Neuronal stem cell (in vitro differentiated cells): ENCODE results near the gene PTPRM.

Source experiments
- DNase-seq: peaks from one replicate; pipeline ENCODE4 v3.0.0-alpha.2; 2013; ENCODE audit warnings: low spot score
- H2AFZ ChIP-seq: one replicate; pipeline ENCODE4 v1.6.1; 2013; ENCODE audit warnings: mild to moderate bottlenecking, low read length, inconsistent platforms
- H2AK5ac ChIP-seq: 2 replicates; pipeline ENCODE4 v1.6.1; 2013; ENCODE audit warnings: low read depth, mild to moderate bottlenecking, inconsistent platforms, low read length, moderate library complexity, mixed read lengths
- H2BK120ac ChIP-seq: 2 replicates; pipeline ENCODE4 v1.6.1; 2013; ENCODE audit warnings: low read depth, mild to moderate bottlenecking, inconsistent platforms, low read length, moderate library complexity, mixed read lengths
- H2BK12ac ChIP-seq: one replicate; pipeline ENCODE4 v1.6.1; 2013; ENCODE audit warnings: low read length, inconsistent platforms
- H2BK15ac ChIP-seq: 2 replicates; pipeline ENCODE4 v1.6.1; 2013; ENCODE audit warnings: mild to moderate bottlenecking, low read length, inconsistent platforms, mixed read lengths
- H2BK5ac ChIP-seq: one replicate; pipeline ENCODE4 v1.6.1; 2013; ENCODE audit warnings: inconsistent platforms, mild to moderate bottlenecking, low read length, moderate library complexity
- H3K14ac ChIP-seq: one replicate; pipeline ENCODE4 v1.6.1; 2013; ENCODE audit warnings: low read length, inconsistent platforms
- H3K18ac ChIP-seq: 2 replicates; pipeline ENCODE4 v1.6.1; 2013; ENCODE audit warnings: low read length, inconsistent platforms
- H3K23ac ChIP-seq: 2 replicates; pipeline ENCODE4 v1.6.1; 2013; ENCODE audit warnings: low read depth, mild to moderate bottlenecking, mixed read lengths, low read length, inconsistent platforms; ENCODE audit not compliant: poor library complexity
- H3K27ac ChIP-seq: replicated peaks from 3 replicates; pipeline ENCODE4 v1.5.1; 2013; ENCODE audit warnings: low read length, inconsistent platforms
- H3K27me3 ChIP-seq, 3 experiments: 2 replicates each; pipeline ENCODE4 v1.6.1; 2013; ENCODE audit warnings: low read length in 3 of 3, mild to moderate bottlenecking in 2 of 3, inconsistent platforms in 1 of 3, low read depth in 1 of 3, mixed read lengths in 1 of 3, moderate library complexity in 1 of 3; ENCODE audit not compliant: control insufficient read depth in 3 of 3, insufficient read depth in 3 of 3
- H3K36me3 ChIP-seq, 2 donors: replicated peaks in 1 of 2; 2 replicates each; pipeline ENCODE4 v1.6.1; 2013; ENCODE audit warnings: low read length in 2 of 2; ENCODE audit not compliant: control insufficient read depth in 2 of 2, insufficient read depth in 2 of 2
- H3K4ac ChIP-seq: 2 replicates; pipeline ENCODE4 v1.6.1; 2013; ENCODE audit warnings: inconsistent platforms, mild to moderate bottlenecking, low read length, moderate library complexity
- H3K4me1 ChIP-seq, 2 donors: 1 replicate in 1 of 2; 2 replicates in 1 of 2; pipeline ENCODE4 v1.6.1; 2013; ENCODE audit warnings: low read length in 2 of 2, low read depth in 1 of 2; ENCODE audit not compliant: control insufficient read depth in 2 of 2, insufficient read depth in 1 of 2
- H3K4me2 ChIP-seq: one replicate; pipeline ENCODE4 v1.6.1; 2013; ENCODE audit warnings: mild to moderate bottlenecking, low read length, inconsistent platforms; ENCODE audit not compliant: insufficient read depth, poor library complexity, severe bottlenecking
- H3K4me3 ChIP-seq, 2 donors: 2 replicates each; pipeline ENCODE4 v1.5.1; 2013; ENCODE audit warnings: low read length in 2 of 2, mild to moderate bottlenecking in 2 of 2, inconsistent platforms in 1 of 2, moderate library complexity in 1 of 2
- H3K79me1 ChIP-seq: one replicate; pipeline ENCODE4 v1.6.1; 2013; ENCODE audit warnings: low read depth, mild to moderate bottlenecking, inconsistent platforms, low read length, moderate library complexity
- H3K9ac ChIP-seq: one replicate; pipeline ENCODE4 v1.6.1; 2013; ENCODE audit warnings: mild to moderate bottlenecking, low read depth, low read length, inconsistent platforms; ENCODE audit not compliant: poor library complexity
- H3K9me3 ChIP-seq, 2 donors: replicated peaks in 1 of 2; 2 replicates each; pipeline versions ENCODE3 to v1.6.1; 2013; ENCODE audit warnings: low read length in 2 of 2, mild to moderate bottlenecking in 2 of 2, inconsistent platforms in 1 of 2, low read depth in 1 of 2, mixed read lengths in 1 of 2, moderate library complexity in 1 of 2; ENCODE audit not compliant: control insufficient read depth in 2 of 2, insufficient read depth in 1 of 2
- H4K8ac ChIP-seq: one replicate; pipeline ENCODE4 v1.6.1; 2013; ENCODE audit warnings: low read depth, mild to moderate bottlenecking, inconsistent platforms, low read length, moderate library complexity
- H4K91ac ChIP-seq: one replicate; pipeline ENCODE4 v1.6.1; 2013; ENCODE audit warnings: low read length, low read depth, mild to moderate bottlenecking, inconsistent platforms; ENCODE audit not compliant: poor library complexity
- WGBS, 2 donors: extraction: QIAGEN DNeasy Blood & Tissue Kit; methylation state at CpG; one replicate each; pipeline ENCODE4 v1.1.7; 2013; ENCODE audit warnings: missing lambda C conversion rate in 2 of 2, mixed read lengths in 1 of 2; ENCODE audit not compliant: insufficient read length in 2 of 2, insufficient replicate concordance in 1 of 2; ENCODE audit errors: extremely low coverage in 2 of 2; 5-methylcytosine and 5-hydroxymethylcytosine counted together

The PTPRM gene

DNA sequence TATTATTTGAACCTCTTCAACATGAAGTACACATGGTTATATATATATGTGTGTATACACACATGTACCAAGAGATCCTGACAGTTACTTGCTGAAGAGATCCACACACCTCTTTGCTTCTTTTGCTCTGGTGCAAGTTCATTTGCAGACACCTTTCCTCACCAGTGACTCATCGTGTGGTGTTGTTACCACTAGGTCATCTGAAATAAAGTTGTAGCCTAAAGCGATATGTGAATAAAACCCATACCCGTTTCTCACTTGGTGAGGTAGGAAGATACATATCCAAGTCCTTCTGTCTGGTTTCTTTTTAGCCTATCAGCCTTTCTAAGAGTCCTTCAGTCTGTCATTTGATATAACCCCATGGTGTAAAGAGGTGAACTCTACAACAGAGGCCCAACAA is 662.7 kb downstream of the PTPRM start:
- Histone ChIP-seq H2AK5ac (no peak overlapping the region), H3K36me3 (no peaks in the 10 kb centered on the region), H2BK5ac (no peak overlapping the region), H4K91ac (no peak overlapping the region), H3K27me3 (no peaks in the 10 kb centered on the region), H2BK15ac (no peak overlapping the region), H2BK120ac (no peak overlapping the region), H3K4me1 (peaks cover 1 to 6% of the 10 kb centered on the region in 2 donors), H2AFZ (no peak overlapping the region), H3K27ac (no peak overlapping the region), H4K8ac (no peak overlapping the region), H3K9me3 (peaks cover 4 to 12% of the 10 kb centered on the region in 2 donors), H3K18ac (no peak overlapping the region), H3K4me3 (no peak overlapping the region), H3K79me1 (no peaks in the 10 kb centered on the region), H3K14ac (no peak overlapping the region), H3K4ac (no peak overlapping the region), H3K4me2 (no peak overlapping the region), H3K23ac (no peak overlapping the region), H3K9ac (no peak overlapping the region), H2BK12ac (no peak overlapping the region)
- no CpG with 5 or more reads among the region's 3 CpGs for WGBS, 2 donors
- DNase-seq, result no peak

DNA sequence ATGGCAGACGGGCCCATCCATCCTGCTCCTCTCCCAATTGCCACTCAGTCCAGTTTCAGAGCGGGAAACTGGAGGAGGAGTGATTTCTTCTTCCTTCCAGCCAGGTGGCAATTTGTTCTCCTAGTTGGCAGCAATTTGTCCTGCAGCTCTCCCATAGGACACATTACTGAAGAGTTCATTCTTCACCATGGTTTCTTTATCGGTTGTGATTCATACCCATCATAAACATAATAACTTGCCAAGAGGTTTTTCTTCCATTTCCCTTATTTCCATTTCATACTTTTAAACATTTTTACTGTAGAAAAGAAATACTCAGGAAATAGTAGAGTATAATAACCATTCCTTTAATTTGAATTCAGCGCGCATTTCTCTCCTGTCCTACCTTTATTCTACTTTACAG is 664.2 kb downstream of the PTPRM start:
- H3K4me2 ChIP-seq, result no peak overlapping the region
- H3K27ac ChIP-seq, result no peak overlapping the region
- H3K4me1 ChIP-seq, result peaks cover 1 to 6% of the 10 kb centered on the region in 2 donors
- no peak overlapping the region for H2BK15ac ChIP-seq
- no peak overlapping the region for H3K4me3 ChIP-seq
- H2BK5ac ChIP-seq, result no peak overlapping the region
- no peak overlapping the region for H2BK12ac ChIP-seq
- H3K14ac ChIP-seq, result no peak overlapping the region
- H2BK120ac ChIP-seq, result no peak overlapping the region
- H3K79me1 ChIP-seq, result no peaks in the 10 kb centered on the region
- H4K91ac ChIP-seq, result no peak overlapping the region
- H3K18ac ChIP-seq, result no peak overlapping the region
- no peak overlapping the region for H3K4ac ChIP-seq
- no peaks in the 10 kb centered on the region for H3K27me3 ChIP-seq
- no peak for DNase-seq
- peaks cover 2 to 5% of the 10 kb centered on the region in 2 donors for H3K9me3 ChIP-seq
- H4K8ac ChIP-seq, result no peak overlapping the region
- no peaks in the 10 kb centered on the region for H3K36me3 ChIP-seq
- WGBS, 2 donors, result no CpG with 5 or more reads among the region's 5 CpGs
- H2AK5ac ChIP-seq, result no peak overlapping the region
- H2AFZ ChIP-seq, result no peak overlapping the region
- H3K23ac ChIP-seq, result no peak overlapping the region
- no peak overlapping the region for H3K9ac ChIP-seq

DNA sequence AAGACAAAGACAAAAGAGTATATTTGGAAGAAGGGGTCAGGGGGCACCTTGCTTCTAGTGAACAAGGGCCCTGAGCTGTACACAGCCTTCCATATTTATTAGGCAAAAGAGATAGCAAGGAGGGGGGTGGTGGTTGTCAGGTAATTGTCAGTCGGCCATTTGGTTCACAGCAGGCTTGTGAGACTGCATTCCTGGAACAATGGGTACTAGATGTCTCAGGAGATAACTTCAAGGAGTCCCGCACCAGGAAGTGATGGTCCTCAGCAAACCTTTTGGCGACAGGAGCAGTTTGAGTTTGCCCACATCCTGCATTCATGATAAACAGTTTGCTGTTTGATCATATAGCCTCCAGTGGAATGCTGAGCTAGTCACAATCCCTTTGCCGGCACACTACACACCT is 665.7 kb downstream of the PTPRM start:
- Histone ChIP-seq H3K4me2 (no peak overlapping the region), H3K18ac (no peak overlapping the region), H3K14ac (no peak overlapping the region), H3K9me3 (no peaks in the 10 kb centered on the region), H3K4me1 (peaks cover 1 to 6% of the 10 kb centered on the region in 2 donors), H4K91ac (no peak overlapping the region), H3K9ac (no peak overlapping the region), H3K4me3 (no peak overlapping the region), H2BK15ac (no peak overlapping the region), H3K23ac (no peak overlapping the region), H3K36me3 (no peaks in the 10 kb centered on the region), H3K27me3 (no peaks in the 10 kb centered on the region), H4K8ac (no peak overlapping the region), H2BK120ac (no peak overlapping the region), H2BK5ac (no peak overlapping the region), H2BK12ac (no peak overlapping the region), H3K27ac (no peak overlapping the region), H2AK5ac (no peak overlapping the region), H3K4ac (no peak overlapping the region), H3K79me1 (no peaks in the 10 kb centered on the region), H2AFZ (peak overlapping the region; percentile 19)
- WGBS, 2 donors, result no CpG with 5 or more reads among the region's 4 CpGs
- no peak for DNase-seq

DNA sequence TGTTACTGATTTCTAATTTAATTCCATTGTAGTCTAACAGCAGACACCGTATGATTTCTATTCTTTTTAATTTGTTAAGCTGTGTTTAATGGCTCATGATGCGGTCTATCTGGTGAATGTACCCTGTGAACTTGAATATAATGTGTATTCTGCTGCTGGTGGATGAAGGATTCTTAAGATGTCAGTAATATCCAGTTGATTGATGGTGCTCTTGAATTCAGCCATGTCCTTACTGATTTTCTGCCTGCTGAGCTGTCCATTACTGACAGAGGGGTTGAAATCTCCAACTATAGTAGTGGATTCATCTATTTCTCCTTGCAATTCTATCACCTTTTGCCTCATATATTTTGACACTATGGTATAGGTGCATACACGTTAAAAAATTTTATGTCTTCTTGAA is 668.8 kb downstream of the PTPRM start:
- Histone ChIP-seq H3K4me1 (peaks cover 1 to 6% of the 10 kb centered on the region in 2 donors), H4K91ac (no peak overlapping the region), H3K4me3 (no peak overlapping the region), H2AFZ (no peak overlapping the region), H2BK15ac (no peak overlapping the region), H3K18ac (no peak overlapping the region), H3K79me1 (no peaks in the 10 kb centered on the region), H3K9me3 (no peaks in the 10 kb centered on the region), H3K36me3 (no peaks in the 10 kb centered on the region), H2BK120ac (no peak overlapping the region), H3K9ac (no peak overlapping the region), H3K4ac (no peak overlapping the region), H2BK5ac (no peak overlapping the region), H3K27ac (no peak overlapping the region), H4K8ac (no peak overlapping the region), H3K23ac (no peak overlapping the region), H3K4me2 (no peak overlapping the region), H2BK12ac (no peak overlapping the region), H3K14ac (no peak overlapping the region), H3K27me3 (no peaks in the 10 kb centered on the region), H2AK5ac (no peak overlapping the region)
- DNase-seq, result no peak
- no CpG with 5 or more reads among the region's 3 CpGs for WGBS, 2 donors
